Astrocyte of the hippocampus (primary cell): ENCODE measurements around the gene LAMTOR4.

Source experiments
- DNase-seq: peaks from one replicate; pipeline ENCODE4 v3.0.0; 2011; ENCODE audit warnings: low read depth, low spot score

The LAMTOR4 gene

GRCh38 chr7:100200693-100201092 is 52.0 kb downstream of the LAMTOR4 start:
- no peak for DNase-seq
